Stimulated activated CD4-positive, alpha-beta T cell treated with anti-CD3 and anti-CD28 coated beads, Interleukin-15, amount 100 ng/mL, for 24 hours (primary cell): ENCODE data around the gene PRPSAP2.
"Not testable (repeated sequence)": the region's sequence is repeated elsewhere in the genome, so short reads cannot be mapped to it uniquely, and the experiment has no call there.

Experiments used
- DNase-seq: peaks from one replicate; pipeline ENCODE4 v3.0.0-alpha.2; 2020

PRPSAP2 gene

DNA sequence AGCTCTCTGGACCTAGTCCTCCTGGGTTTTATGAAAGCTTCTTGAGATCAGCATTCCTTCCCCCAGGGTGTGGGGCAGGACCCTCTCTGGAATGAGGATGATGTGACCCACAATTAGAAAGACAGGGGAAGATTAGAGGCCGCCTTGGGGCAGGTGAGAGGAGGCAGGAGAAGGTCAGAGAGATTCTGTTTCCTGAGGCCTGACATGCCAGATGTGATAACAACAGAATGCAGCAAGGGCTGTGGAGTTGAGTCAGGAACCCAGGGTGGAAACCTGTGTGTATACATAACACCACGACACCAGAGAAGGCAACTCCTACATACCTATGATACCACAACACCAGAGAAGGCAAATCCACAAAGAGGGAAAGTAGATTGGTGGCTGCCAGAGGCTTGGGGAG, 88.6 kb downstream of the PRPSAP2 start:
- DNase-seq, result no peak

GRCh38 chr17:18947866-18948265, 89.9 kb downstream of the PRPSAP2 start:
- no peak for DNase-seq

DNA sequence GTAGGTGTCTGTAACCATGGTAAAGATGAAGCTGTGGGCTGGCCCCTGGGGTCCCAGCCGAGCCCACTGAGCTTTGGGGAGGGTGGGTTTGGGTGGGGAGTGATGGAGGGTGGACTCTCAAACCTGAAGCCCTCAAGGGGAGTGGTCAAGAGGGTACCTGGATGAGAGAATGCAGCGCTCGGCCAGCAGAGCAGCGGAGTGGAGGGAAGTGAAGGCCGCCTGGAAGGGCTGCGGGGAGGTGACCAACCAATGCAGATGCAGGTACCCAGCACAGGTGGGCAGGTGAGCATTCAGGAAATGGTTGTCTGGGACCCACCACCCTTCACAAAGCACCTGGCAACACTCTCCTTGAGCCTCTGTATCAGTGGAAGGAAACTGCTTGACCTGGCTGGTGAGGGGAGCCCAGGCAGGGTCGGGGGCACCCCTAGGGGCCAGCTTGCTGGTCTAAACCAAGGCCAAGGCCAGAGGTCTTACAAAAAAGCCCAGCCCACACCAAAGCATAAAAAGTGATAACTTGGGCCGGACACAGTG, 90.6 kb downstream of the PRPSAP2 start:
- no peak for DNase-seq

DNA sequence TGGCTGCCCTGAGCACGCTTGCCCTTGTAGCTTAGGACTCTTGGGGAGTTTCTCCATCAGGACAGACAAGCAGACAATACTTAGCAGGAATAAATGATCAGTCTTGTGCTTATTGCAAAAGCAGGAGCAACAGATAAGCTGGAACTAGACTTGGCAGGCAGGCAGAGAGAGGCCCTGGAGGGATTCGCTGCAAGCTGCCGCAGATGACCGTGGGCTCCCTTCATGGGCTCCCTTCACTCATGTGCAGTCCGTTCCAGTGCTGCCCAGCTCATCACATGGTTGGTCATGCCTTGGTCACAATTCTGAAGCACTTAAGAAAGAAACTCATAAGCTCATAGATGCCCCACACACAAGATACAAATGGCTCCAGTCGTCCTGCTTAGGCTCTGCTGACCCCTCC, 91.6 kb downstream of the PRPSAP2 start:
- no peak for DNase-seq

GRCh38 chr17:18950346-18950745, 92.4 kb downstream of the PRPSAP2 start:
- no peak for DNase-seq

GRCh38 chr17:18950944-18951905, 93.3 kb downstream of the PRPSAP2 start:
- no peak for DNase-seq

DNA sequence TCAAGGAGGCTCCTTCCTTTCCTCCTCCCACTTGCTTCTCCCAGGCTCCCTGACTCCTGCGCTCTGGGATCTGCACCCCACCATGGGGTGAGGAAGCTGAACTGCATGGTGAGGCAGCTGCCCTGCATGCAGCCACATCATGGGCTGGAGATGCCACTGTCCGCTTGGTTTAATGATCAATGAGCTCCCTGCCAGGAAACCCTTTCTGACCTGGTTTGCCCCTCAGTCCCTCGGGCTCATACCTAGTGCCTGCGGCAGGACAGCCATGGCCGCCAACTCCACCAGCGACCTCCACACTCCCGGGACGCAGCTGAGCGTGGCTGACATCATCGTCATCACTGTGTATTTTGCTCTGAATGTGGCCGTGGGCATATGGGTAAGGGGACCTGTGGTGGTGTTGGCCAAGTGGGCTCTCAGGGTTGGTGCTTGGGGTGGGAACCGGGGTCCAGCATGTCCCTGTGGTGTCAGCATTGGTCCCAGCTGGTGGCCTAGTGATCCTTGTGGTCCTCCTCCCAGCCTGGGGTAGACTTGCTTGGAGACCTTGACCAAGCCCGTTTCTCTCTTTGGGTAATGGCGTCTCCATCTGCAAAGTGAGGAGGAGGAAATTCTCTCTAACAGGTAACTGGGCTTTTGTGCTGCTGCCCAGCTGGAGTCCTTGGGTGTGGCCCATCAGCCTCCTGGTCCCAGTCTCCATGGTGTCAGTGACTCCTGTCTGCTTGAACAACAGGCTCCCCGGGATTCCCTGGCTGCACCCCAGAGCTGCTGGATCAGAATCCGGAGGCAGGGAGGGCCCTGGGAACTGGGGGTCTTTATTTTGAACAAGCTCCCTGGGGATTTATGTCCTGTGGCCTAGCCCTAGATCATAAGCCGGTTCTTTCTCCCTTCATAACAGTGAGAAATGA, 94.3 kb downstream of the PRPSAP2 start, which contains the start of gene SLC5A10:
TSS of gene SLC5A10 (plus strand) at position 225 of the 902 bp plus-strand sequence. CDS start at position 266, 41 bp downstream.
- DNase-seq, result no peak

- no peak for DNase-seq
Measured at GRCh38 chr17:18953231-18953728, 95.3 kb downstream of the PRPSAP2 start.

- no peak for DNase-seq
Measured at GRCh38 chr17:18954321-18954720, 96.4 kb downstream of the PRPSAP2 start.

DNA sequence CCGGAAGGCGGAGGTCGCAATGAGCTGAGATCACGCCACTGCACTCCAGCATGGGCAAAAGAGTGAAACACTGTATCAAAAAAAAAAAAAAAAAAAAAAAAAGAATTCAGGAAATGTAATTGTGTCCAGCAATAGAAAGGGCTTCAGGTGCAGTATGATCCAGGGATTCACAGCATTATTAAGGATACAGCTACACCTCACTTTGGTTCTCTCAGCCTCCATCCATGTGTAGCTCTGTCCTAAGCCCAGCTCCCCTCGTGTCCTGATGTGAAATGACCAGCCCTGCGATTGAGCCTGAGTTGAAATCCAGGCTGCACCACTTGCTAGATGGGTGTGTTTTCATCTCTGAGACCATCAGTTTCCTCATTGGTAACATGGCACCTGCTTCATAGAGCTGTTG, 97.1 kb downstream of the PRPSAP2 start:
- DNase-seq, result no peak

DNA sequence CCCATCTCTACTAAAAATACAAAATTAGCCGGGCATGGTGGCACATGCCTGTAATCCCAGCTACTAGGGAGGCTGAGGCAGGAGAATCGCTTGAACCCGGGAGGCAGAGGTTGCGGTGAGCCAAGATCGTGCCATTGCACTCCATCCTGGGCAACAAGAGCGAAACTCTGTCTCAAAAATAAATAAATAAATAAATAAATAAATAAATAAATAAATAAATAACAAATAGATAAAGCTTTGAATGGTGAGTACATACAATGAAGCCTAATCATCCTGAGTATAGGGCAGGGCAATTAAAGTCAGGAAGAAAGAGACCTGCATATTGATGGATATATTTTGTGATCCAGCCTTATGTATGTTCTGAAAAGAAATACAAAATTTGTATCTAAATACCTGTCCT, 98.1 kb downstream of the PRPSAP2 start:
- DNase-seq, result not testable (repeated sequence)

DNA sequence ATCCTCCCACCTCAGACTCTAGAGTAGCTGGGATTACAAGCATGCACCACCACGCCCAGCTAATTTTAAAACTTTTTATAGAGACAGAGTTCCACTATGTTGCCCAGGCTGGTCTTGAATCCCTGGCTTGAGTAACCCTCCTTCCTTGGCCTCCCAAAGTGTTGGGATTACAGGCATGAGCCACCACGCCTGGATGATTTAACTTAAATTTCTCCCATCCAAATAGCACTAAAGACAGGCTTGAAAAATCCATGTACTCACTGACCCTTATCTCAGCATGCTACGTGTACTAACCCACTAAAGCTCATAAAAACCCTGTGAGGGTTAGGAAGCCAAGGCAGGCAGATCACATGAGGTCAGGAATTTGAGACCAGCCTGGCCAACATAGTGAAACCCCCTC, 98.7 kb downstream of the PRPSAP2 start:
- no peak for DNase-seq

DNA sequence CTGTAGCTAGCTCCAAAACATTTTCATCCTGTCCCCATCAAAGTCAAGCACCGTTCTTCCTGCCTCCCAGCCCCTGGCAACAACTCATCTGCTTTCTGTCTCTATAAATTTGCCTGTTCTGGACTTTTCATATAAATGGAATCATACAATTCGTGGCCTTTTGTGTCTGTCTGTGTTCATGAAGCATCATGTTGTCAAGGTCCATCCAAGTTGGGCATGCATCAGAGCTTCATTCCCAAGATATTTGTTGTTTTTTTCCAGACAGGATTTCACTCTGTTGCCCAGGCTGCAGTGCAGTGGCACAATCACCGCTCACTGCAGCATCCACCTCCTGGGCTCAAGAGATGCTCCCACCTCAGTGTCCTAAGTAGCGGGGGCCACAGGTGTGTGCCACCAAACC, 99.9 kb downstream of the PRPSAP2 start:
- no peak for DNase-seq

GRCh38 chr17:18958611-18959010, 100.7 kb downstream of the PRPSAP2 start:
- DNase-seq, result no peak

DNA sequence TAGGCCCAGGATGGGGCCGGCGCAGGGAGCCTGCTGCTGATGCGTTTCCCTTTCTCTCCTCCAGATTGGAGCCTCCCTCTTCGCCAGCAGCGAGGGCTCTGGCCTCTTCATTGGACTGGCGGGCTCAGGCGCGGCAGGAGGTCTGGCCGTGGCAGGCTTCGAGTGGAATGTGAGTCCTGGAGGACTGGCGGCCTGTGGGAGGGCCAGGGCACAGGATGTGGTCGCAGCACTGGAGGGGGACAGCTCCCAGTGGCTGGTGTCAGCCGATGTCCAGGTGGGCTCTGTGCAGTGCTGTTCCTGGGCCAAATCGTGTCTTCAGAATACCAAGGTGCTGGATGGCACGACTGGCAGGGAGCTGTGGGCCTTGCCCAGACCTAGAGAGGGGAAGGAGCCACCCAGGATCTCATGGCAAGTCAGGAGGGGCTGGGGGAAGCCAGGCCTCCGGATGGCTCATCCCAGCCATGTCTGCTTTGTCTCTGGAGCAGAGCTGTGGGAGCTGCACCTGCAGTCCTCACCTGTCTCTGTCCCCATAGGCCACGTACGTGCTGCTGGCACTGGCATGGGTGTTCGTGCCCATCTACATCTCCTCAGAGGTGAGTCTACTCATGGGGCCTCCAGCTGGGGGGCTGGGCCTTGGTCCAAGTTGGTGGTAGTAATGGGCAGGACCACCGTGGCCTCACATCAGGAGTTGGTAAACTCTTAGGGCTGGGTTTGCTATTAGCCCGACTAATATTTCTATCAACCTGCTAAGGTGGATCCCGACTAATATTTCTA, 101.3 kb downstream of the PRPSAP2 start:
- no peak for DNase-seq

- no peak for DNase-seq
Measured at GRCh38 chr17:18959845-18960240, 101.9 kb downstream of the PRPSAP2 start.

- no peak for DNase-seq
Measured at GRCh38 chr17:18960241-18960665, 102.3 kb downstream of the PRPSAP2 start.

- DNase-seq, result peak; percentile 88
Measured at GRCh38 chr17:18960803-18961511, 103.0 kb downstream of the PRPSAP2 start.

- DNase-seq, result peak; percentile 41
Measured at GRCh38 chr17:18961634-18962493, 103.9 kb downstream of the PRPSAP2 start.

DNA sequence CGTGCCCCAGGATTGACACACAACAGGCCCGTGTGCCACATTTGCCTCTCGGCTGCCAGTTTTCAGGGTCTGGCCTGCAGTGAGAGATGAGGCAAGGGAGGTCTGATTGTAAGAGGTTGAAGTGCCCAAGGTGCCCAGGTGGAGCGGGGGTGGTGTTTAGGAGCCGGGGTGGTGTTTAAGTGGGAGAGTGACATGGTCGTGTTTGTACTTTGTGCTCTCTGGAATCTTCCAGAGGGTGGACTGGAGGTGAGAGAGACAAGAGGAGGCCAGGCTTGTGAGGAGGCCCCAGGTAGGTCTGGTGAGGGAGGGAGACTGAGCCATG, 104.5 kb downstream of the PRPSAP2 start:
- no peak for DNase-seq
